ENCODE results near the gene SSBP4.

DNA sequence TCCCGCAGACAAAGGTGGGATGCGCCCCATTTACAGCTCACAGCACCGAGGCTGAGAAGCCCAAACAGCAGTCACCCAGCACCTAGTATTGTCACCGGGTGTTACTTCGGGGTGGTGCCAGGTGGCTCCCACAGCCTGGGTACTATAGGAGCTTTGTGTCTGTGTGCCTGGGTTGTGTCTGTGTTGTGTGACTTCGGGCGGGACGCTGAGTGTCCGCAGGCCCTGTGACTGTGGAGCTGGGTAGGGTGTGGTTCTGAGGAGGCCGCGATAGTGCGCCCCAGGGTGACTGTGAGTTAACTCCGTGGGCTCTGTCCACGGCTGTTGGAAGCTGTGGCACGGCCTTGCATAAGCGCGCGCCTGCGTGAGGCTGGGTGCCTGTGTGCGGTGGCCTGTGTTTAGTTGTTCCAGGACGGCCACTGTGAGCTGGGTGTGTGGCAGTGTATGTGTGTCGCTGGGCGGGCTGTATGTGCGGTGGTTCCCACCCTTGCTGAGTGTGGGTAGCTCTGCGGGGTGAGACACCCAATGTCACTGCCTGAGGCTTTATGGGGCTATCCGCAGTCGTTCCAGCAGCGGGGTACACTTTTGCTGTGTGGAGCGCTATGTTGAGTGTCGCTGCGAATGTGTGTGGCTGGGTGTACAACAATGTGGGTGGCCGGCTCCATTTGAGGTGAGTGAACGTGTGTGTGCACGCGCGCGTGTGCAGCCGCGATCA is 559 bp upstream of the SSBP4 start:
- TF ChIP-seq FOXA1 (IDR thresholded peaks at IDR 0.05), result no peak
- no peak for TF ChIP-seq BHLHE40 (IDR thresholded peaks at IDR 0.05; ENCODE audit: borderline replicate concordance)
- no peak for TF ChIP-seq ARNT (IDR thresholded peaks at IDR 0.05)

Measured in HEK293T (cell line).